SK-N-SH (cell line): ENCODE results near the gene MECP2. TPM values are rescaled to one million over a fixed set of nuclear protein-coding genes. Genes with fewer than 3 reads are reported as not detected.

Source experiments
- CTCF ChIA-PET: fragments of 300-600, 350-600 bp; formaldehyde crosslinking; extraction: SDS; loops from one replicate; lab custom pipeline; 2021; lab: Yijun Ruan, JAX
- POLR2A ChIA-PET: fragments of 350-600 bp; sonication (Branson Sonifier 250); formaldehyde crosslinking; extraction: SDS; loops from one replicate; lab custom pipeline; 2020; ENCODE audit warnings: antibody characterized with exemption, inconsistent platforms; lab: Yijun Ruan, JAX
- DNase-seq: peaks from one replicate; pipeline ENCODE4 v3.0.0; 2012
- H2AFZ ChIP-seq: fragments of 200-600 bp; sonication (generic); 2 replicates; pipeline ENCODE4 v1.8.1; 2016; ENCODE audit warnings: antibody characterized with exemption, mild to moderate bottlenecking, low read depth
- H3F3A ChIP-seq: fragments of 200-600 bp; sonication (generic); replicated peaks from 2 replicates; pipeline ENCODE3; 2016; ENCODE audit warnings: antibody characterized with exemption, mild to moderate bottlenecking; ENCODE audit not compliant: insufficient read depth
- H3K27ac ChIP-seq, 2 experiments: fragments of 200-500 bp in 1 of 2; fragments of 200-600 bp in 1 of 2; sonication (Bioruptor generic) in 1 of 2; sonication (generic), shearing (Covaris generic) in 1 of 2; 2 replicates each; pipeline versions ENCODE4 v1.5.1 to v1.6.1; 2014 to 2016; ENCODE audit warnings: low read depth in 2 of 2, inconsistent platforms in 1 of 2, low read length in 1 of 2, mild to moderate bottlenecking in 1 of 2, mixed read lengths in 1 of 2
- H3K27me3 ChIP-seq: fragments of 200-600 bp; sonication (generic), shearing (Covaris generic); 2 replicates; pipeline ENCODE4 v1.6.1; 2016; ENCODE audit warnings: mixed run types; ENCODE audit not compliant: insufficient read depth
- H3K36me3 ChIP-seq, 2 experiments: fragments of 200-500 bp in 1 of 2; fragments of 200-600 bp in 1 of 2; sonication (Bioruptor generic) in 1 of 2; sonication (generic) in 1 of 2; replicated peaks in 1 of 2; 2 replicates each; pipeline versions ENCODE3 to v1.5.1; 2014 to 2016; ENCODE audit warnings: low read length in 1 of 2, mild to moderate bottlenecking in 1 of 2; ENCODE audit not compliant: insufficient read depth in 2 of 2, control insufficient read depth in 1 of 2
- H3K4me1 ChIP-seq, 2 experiments: fragments of 200-500 bp in 1 of 2; fragments of 200-600 bp in 1 of 2; sonication (Bioruptor generic) in 1 of 2; sonication (generic), shearing (Covaris generic) in 1 of 2; 2 replicates each; pipeline versions ENCODE4 v1.5.1 to v1.6.1; 2014 to 2016; ENCODE audit warnings: low read depth in 1 of 2, low read length in 1 of 2, mixed run types in 1 of 2; ENCODE audit not compliant: insufficient read depth in 2 of 2, control insufficient read depth in 1 of 2
- H3K4me2 ChIP-seq: fragments of 200-600 bp; sonication (generic), shearing (Covaris generic); 2 replicates; pipeline ENCODE4 v1.6.1; 2017; ENCODE audit warnings: mixed run types
- H3K4me3 ChIP-seq, 2 experiments: fragments of 200-500 bp in 1 of 2; fragments of 200-600 bp in 1 of 2; sonication (Bioruptor generic) in 1 of 2; sonication (generic), shearing (Covaris generic) in 1 of 2; 2 replicates each; pipeline versions ENCODE4 v1.5.1 to v1.8.1; 2014 to 2016; ENCODE audit warnings: low read depth in 2 of 2, inconsistent platforms in 1 of 2, low read length in 1 of 2, mild to moderate bottlenecking in 1 of 2, mixed read lengths in 1 of 2, moderate library complexity in 1 of 2
- H3K79me2 ChIP-seq: fragments of 200-600 bp; sonication (generic); 2 replicates; pipeline ENCODE4 v1.8.1; 2017; ENCODE audit warnings: mild to moderate bottlenecking; ENCODE audit not compliant: insufficient read depth
- H3K9ac ChIP-seq: fragments of 200-600 bp; sonication (generic); 2 replicates; pipeline ENCODE4 v1.6.1; 2017; ENCODE audit warnings: mixed run types
- H3K9me2 ChIP-seq: fragments of 200-600 bp; sonication (generic); 2 replicates; pipeline ENCODE4 v1.6.1; 2017; ENCODE audit warnings: mixed run types
- H3K9me3 ChIP-seq: fragments of 200-600 bp; sonication (generic); 2 replicates; pipeline ENCODE4 v1.6.1; 2017; ENCODE audit warnings: mixed run types, mild to moderate bottlenecking, moderate library complexity
- H4K20me1 ChIP-seq: fragments of 200-600 bp; sonication (generic); 2 replicates; pipeline ENCODE4 v1.6.1; 2017; ENCODE audit warnings: mild to moderate bottlenecking, mixed run types; ENCODE audit not compliant: insufficient read depth
- CTCF ChIP-seq: fragments of 200-600 bp; sonication (generic); IDR thresholded peaks from 2 replicates; pipeline ENCODE4 v1.6.1; 2017; ENCODE audit warnings: antibody characterized with exemption, mild to moderate bottlenecking, moderate library complexity
- GABPA ChIP-seq: IDR thresholded peaks from 2 replicates; pipeline ENCODE4 v1.4.0; 2012; ENCODE audit warnings: low read depth, mild to moderate bottlenecking
- JUND ChIP-seq: IDR thresholded peaks from 2 replicates; pipeline ENCODE4 v1.4.0; 2012
- MEF2A ChIP-seq: IDR thresholded peaks from 2 replicates; pipeline ENCODE4 v1.4.0; 2012; ENCODE audit warnings: low read depth, borderline replicate concordance
- PBX3 ChIP-seq: IDR thresholded peaks from 2 replicates; pipeline ENCODE4; 2012
- RAD21 ChIP-seq: IDR thresholded peaks from 2 replicates; pipeline ENCODE4 v1.6.1; 2012; ENCODE audit warnings: mild to moderate bottlenecking, low read length
- TCF12 ChIP-seq: IDR thresholded peaks from 2 replicates; pipeline ENCODE4 v1.4.0; 2012
- YY1 ChIP-seq: IDR thresholded peaks from 2 replicates; pipeline ENCODE4 v1.4.0; 2012; ENCODE audit warnings: low read depth, mild to moderate bottlenecking
- WGBS: methylation state at CpG from one replicate; pipeline ENCODE4 v1.1.6; 2017; ENCODE audit warnings: low lambda C conversion rate; 5-methylcytosine and 5-hydroxymethylcytosine counted together
- polyA plus RNA-seq, 3 experiments: library from polyadenylated mRNA; depleted of rRNA; stranded (reverse); fragments of >200 nt; gene quantifications; 2 replicates each; pipeline ENCODE4 v1.2.3, GENCODE V29; 2012
- TF ChIP-seq, protein P1 (sequence below): IDR thresholded peaks from 2 replicates; pipeline ENCODE4 v1.4.0; 2012; ENCODE audit warnings: low read depth, borderline replicate concordance

MECP2 gene
- polyA plus RNA-seq, 1 of the 3 experiments (the other 2 are of a cell fraction) = 8.2 TPM

GRCh38 chrX:154093965-154094364, 3.6 kb downstream of the MECP2 start:
- Histone ChIP-seq H3K4me3 (no peak overlapping the region), H3F3A (no peaks in the 10 kb centered on the region), H3K9ac (no peak overlapping the region), H3K27me3 (peaks cover 9% of the 10 kb centered on the region; the same call in 1 of the 2 replicates), H3K27ac (no peak overlapping the region), H3K9me3 (no peaks in the 10 kb centered on the region), H3K4me2 (no peak overlapping the region), H3K36me3 (peaks cover 0 to 3% of the 10 kb centered on the region in 2 experiments), H3K9me2 (no peaks in the 10 kb centered on the region), H4K20me1 (peaks cover 66% of the 10 kb centered on the region), H3K79me2 (peaks cover 80% of the 10 kb centered on the region), H2AFZ (no peak overlapping the region), H3K4me1 (peaks cover 0 to 21% of the 10 kb centered on the region in 2 experiments; a peak in 3 of 4 replicates)
- CTCF ChIA-PET = interaction anchor here (0.6 kb wide), 1 partner anchor 11 kb away, joined by 3 read pairs; no protein-coding TSS in a partner anchor
- POLR2A ChIA-PET = no interaction called here
- TF ChIP-seq TCF12 = no peak
- TF ChIP-seq CTCF = no peak
- TF ChIP-seq YY1 = no peak
- TF ChIP-seq, protein P1, sequence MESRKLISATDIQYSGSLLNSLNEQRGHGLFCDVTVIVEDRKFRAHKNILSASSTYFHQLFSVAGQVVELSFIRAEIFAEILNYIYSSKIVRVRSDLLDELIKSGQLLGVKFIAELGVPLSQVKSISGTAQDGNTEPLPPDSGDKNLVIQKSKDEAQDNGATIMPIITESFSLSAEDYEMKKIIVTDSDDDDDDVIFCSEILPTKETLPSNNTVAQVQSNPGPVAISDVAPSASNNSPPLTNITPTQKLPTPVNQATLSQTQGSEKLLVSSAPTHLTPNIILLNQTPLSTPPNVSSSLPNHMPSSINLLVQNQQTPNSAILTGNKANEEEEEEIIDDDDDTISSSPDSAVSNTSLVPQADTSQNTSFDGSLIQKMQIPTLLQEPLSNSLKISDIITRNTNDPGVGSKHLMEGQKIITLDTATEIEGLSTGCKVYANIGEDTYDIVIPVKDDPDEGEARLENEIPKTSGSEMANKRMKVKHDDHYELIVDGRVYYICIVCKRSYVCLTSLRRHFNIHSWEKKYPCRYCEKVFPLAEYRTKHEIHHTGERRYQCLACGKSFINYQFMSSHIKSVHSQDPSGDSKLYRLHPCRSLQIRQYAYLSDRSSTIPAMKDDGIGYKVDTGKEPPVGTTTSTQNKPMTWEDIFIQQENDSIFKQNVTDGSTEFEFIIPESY = no peak
- TF ChIP-seq PBX3 = no peak
- no peak for TF ChIP-seq MEF2A
- no peak for TF ChIP-seq JUND
- DNase-seq = no peak
- WGBS = 34% methylated on average over 5 of the region's 5 CpGs

DNA sequence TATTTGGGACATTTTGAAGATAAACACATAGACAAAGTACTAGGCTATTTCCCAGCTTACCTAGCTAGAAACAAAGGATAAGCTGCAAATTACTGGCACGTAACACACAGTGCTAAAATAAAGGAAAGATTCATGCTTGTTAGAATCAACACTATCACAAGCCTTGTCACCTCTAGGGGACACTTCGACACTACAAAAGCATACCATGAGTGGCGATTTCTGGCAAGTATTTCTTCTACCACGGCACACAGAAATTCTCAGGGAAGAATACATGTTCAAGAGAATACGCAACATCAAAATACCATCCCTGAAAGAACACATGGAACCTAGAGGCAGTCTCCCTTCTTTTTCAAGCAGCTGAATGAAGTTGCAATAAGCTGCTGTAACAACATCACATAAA, 5.1 kb downstream of the MECP2 start:
- CTCF ChIA-PET = interaction anchor here (1.1 to 1.4 kb wide), 2 partner anchors 17 to 45 kb away, joined by 3 to 4 read pairs; no protein-coding TSS in a partner anchor
- Histone ChIP-seq H3K4me3 (no peak overlapping the region), H3K27me3 (no peaks in the 10 kb centered on the region; the same call in 1 of the 2 replicates), H3K9me3 (no peaks in the 10 kb centered on the region), H3K9me2 (no peaks in the 10 kb centered on the region), H3K36me3 (peaks cover 0 to 3% of the 10 kb centered on the region in 2 experiments), H3K4me1 (peaks cover 0 to 17% of the 10 kb centered on the region in 2 experiments; a peak in 3 of 4 replicates), H3K27ac (no peak overlapping the region; a peak in 1 of 4 replicates), H3K79me2 (peaks cover 96% of the 10 kb centered on the region), H2AFZ (no peak overlapping the region), H4K20me1 (peaks cover 73% of the 10 kb centered on the region), H3K4me2 (no peak overlapping the region), H3F3A (no peaks in the 10 kb centered on the region), H3K9ac (no peak overlapping the region)
- no peak for DNase-seq
- TF ChIP-seq GABPA (no peak), RAD21 (peak; percentile 16; the same call in 1 of the 2 replicates)
- POLR2A ChIA-PET = no interaction called here
- WGBS = 68% methylated on average over 5 of the region's 5 CpGs
